ENCODE results near the gene DMTF1.

DMTF1 gene

GRCh38 chr7:87159538-87159937 lies 7.3 kb downstream of the DMTF1 start (continued):
- TF ChIP-seq ZSCAN5A (tag by site-specific recombination; IDR thresholded peaks at IDR 0.05) (no peak), ZNF112 (tag by site-specific recombination; IDR thresholded peaks at IDR 0.05) (no peak), ZNF658 (tag by site-specific recombination; IDR thresholded peaks at IDR 0.05) (no peak)

- Histone ChIP-seq H3K27ac (ENCODE audit: extremely low read depth, low read depth, low read length) (no peak overlapping the region), H3K4me3 (ENCODE audit: low read depth, low read length) (no peak overlapping the region), H3K36me3 (ENCODE audit: control insufficient read depth in 2 of 2, insufficient read depth in 1 of 2, low read length in 2 of 2) (peaks cover 47 to 61% of the 10 kb centered on the region in 2 experiments), H3K9me3 (ENCODE audit: control insufficient read depth, insufficient read depth, low read depth, low read length) (no peaks in the 10 kb centered on the region), H3K4me1 (ENCODE audit: control insufficient read depth, insufficient read depth, low read length) (no peaks in the 10 kb centered on the region)
- TF ChIP-seq ZNF311 (tag by site-specific recombination; IDR thresholded peaks at IDR 0.05; ENCODE audit: borderline replicate concordance) (no peak), BCL11B (tag by site-specific recombination; IDR thresholded peaks at IDR 0.05; ENCODE audit: low read depth) (no peak), ZNF184 (tag by site-specific recombination; IDR thresholded peaks at IDR 0.05) (no peak), ZFP41 (tag by site-specific recombination; IDR thresholded peaks at IDR 0.05; ENCODE audit: borderline replicate concordance) (no peak), ZNF664 (tag by site-specific recombination; IDR thresholded peaks at IDR 0.05) (no peak), ZNF768 (tag by site-specific recombination; IDR thresholded peaks at IDR 0.05) (no peak), ZFHX2 (tag by site-specific recombination; conservative IDR thresholded peaks at IDR 0.05) (no peak), ZNF366 (tag by site-specific recombination; conservative IDR thresholded peaks at IDR 0.05) (no peak), ZNF19 (tag by site-specific recombination; IDR thresholded peaks at IDR 0.05; ENCODE audit: low read depth) (no peak), ZNF473 (tag by site-specific recombination; IDR thresholded peaks at IDR 0.05) (no peak), ZNF623 (tag by site-specific recombination; IDR thresholded peaks at IDR 0.05) (no peak), GLIS2 (tag by site-specific recombination; IDR thresholded peaks at IDR 0.05) (no peak)
- CTCF ChIA-PET = no interaction called here
- POLR2A ChIA-PET = interaction anchor here (0.6 kb wide), 1 partner anchor 25 kb away, joined by 4 read pairs; no protein-coding TSS in a partner anchor
Observed at GRCh38 chr7:87164433-87164832, 12.2 kb downstream of the DMTF1 start.

- Histone ChIP-seq H3K4me1 (ENCODE audit: control insufficient read depth, insufficient read depth, low read length) (no peaks in the 10 kb centered on the region), H3K9me3 (ENCODE audit: control insufficient read depth, insufficient read depth, low read depth, low read length) (no peaks in the 10 kb centered on the region), H3K4me3 (ENCODE audit: low read depth, low read length) (no peak overlapping the region), H3K36me3 (ENCODE audit: control insufficient read depth in 2 of 2, insufficient read depth in 1 of 2, low read length in 2 of 2) (peaks cover 76 to 96% of the 10 kb centered on the region in 2 experiments), H3K27ac (ENCODE audit: extremely low read depth, low read depth, low read length) (no peak overlapping the region)
- ChIA-PET POLR2A (no interaction called here), CTCF (no interaction called here)
- no peak for TF ChIP-seq ZNF830 (tag by site-specific recombination; IDR thresholded peaks at IDR 0.05; ENCODE audit: low read depth)
- no peak for TF ChIP-seq SETDB1 (IDR thresholded peaks at IDR 0.05; ENCODE audit: insufficient read length, low read length)
- no peak for TF ChIP-seq ZNF692 (tag by site-specific recombination; IDR thresholded peaks at IDR 0.05)
Observed at GRCh38 chr7:87170828-87171227, 18.6 kb downstream of the DMTF1 start.

- Histone ChIP-seq H3K36me3 (ENCODE audit: control insufficient read depth in 2 of 2, insufficient read depth in 1 of 2, low read length in 2 of 2) (peaks cover 70 to 96% of the 10 kb centered on the region in 2 experiments), H3K9me3 (ENCODE audit: control insufficient read depth, insufficient read depth, low read depth, low read length) (no peaks in the 10 kb centered on the region), H3K27ac (ENCODE audit: extremely low read depth, low read depth, low read length) (no peak overlapping the region), H3K4me1 (ENCODE audit: control insufficient read depth, insufficient read depth, low read length) (no peaks in the 10 kb centered on the region), H3K4me3 (ENCODE audit: low read depth, low read length) (no peak overlapping the region)
- ChIA-PET POLR2A (no interaction called here), CTCF (interaction anchor here (0.6 kb wide), 1 partner anchor 24 kb away, joined by 3 read pairs; no protein-coding TSS in a partner anchor)
- no peak for TF ChIP-seq ZBTB6 (tag by site-specific recombination; IDR thresholded peaks at IDR 0.05)
- no peak for TF ChIP-seq ZNF140 (tag by site-specific recombination; IDR thresholded peaks at IDR 0.05)
- no peak for TF ChIP-seq FEZF1 (tag by site-specific recombination; IDR thresholded peaks at IDR 0.05)
- TF ChIP-seq ZNF23 (tag by site-specific recombination; IDR thresholded peaks at IDR 0.05; ENCODE audit: borderline replicate concordance) = no peak
- no peak for TF ChIP-seq ZNF658 (tag by site-specific recombination; IDR thresholded peaks at IDR 0.05)
- TF ChIP-seq ZSCAN23 (tag by site-specific recombination; IDR thresholded peaks at IDR 0.05) = no peak
- TF ChIP-seq ZNF624 (tag by site-specific recombination; IDR thresholded peaks at IDR 0.05) = no peak
- no peak for TF ChIP-seq ZNF530 (tag by site-specific recombination; IDR thresholded peaks at IDR 0.05; ENCODE audit: low read depth)
- TF ChIP-seq ZSCAN30 (tag by site-specific recombination; IDR thresholded peaks at IDR 0.05) = no peak
- TF ChIP-seq ZNF677 (tag by site-specific recombination; IDR thresholded peaks at IDR 0.05) = no peak
- no peak for TF ChIP-seq MYNN (tag by site-specific recombination; IDR thresholded peaks at IDR 0.05; ENCODE audit: borderline replicate concordance)
- TF ChIP-seq ZFP3 (tag by site-specific recombination; IDR thresholded peaks at IDR 0.05; ENCODE audit: low read depth) = no peak
Observed at GRCh38 chr7:87171282-87171934, 19.2 kb downstream of the DMTF1 start.

All from HEK293 (cell line).